ENCODE data around the gene PHF2.

The PHF2 gene

GRCh38 chr9:93576258-93577077 is at the start of gene PHF2:
Gene PHF2 (plus strand): TSS chr9:93576584. CDS start chr9:93576774, 190 bp downstream.
- peak in 6 of 51 donors; percentile 38 to 67 (median 57) for DNase-seq

GRCh38 chr9:93531374-93531773 is 45.0 kb upstream of the PHF2 start:
- no peak for DNase-seq

GRCh38 chr9:93532141-93532540 is 44.2 kb upstream of the PHF2 start:
- no peak for DNase-seq

DNA sequence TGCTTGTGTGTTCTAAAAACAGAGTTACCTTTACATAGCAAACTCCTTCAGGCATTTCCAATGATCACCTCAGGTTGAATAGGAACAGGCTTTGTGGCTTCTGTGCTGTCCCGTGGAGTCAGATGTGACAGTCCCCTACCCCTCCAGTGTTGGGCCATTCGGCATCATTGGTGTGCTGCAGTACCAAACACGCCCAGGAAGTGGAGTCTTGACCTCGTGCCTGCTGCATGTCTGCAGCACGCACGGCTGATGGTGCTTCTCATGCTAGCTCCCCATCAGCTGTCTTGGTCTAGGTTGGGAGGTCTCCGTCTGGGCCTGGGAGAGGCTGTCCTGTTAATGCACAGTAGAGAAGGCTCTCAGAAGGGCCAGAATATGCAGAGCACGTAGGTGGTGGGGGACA is 42.5 kb upstream of the PHF2 start:
- DNase-seq, result peak in 1 of 51 donors; percentile 25

DNA sequence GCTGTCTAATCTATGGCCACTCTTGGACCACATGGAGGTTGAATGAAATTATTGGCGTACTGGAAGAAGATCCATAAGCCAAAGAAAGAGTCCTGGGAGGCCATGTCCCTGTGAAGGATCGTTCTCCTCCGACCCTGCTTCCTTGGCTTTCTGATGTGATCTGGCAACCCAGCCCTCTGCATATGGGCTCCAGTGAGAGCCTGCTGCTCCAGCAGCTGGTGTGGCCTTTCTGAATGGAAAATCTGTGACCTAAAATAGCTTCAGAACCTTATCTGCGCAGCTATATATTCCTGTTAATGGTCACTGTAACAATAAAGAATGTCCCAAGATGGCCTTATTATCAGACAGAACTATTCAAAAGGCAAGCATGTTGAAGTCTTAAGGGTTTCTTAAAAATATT is 40.2 kb upstream of the PHF2 start:
- DNase-seq, result no peak

DNA sequence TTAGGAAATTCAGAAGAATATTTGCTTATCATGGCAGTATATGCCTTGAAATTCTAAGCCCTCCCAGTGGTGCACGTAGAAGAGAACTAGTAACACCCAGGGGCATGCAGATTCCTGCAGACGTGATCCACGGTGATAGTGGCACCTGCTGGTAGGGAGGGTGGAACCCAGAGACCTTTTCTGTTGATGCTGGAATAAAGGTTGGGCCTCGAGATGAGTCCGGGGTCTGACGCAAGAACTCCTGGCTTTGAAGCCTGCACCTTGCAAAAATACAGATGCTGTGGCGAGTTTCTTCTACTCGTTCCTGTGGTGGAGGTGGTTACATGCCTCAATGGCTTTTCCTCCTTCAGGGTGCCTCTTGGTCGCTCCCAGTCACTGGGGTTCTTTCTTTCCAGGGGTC is 39.5 kb upstream of the PHF2 start:
- DNase-seq, result no peak

GRCh38 chr9:93540305-93540704 is 36.1 kb upstream of the PHF2 start:
- DNase-seq, result no peak

GRCh38 chr9:93541005-93541404 is 35.4 kb upstream of the PHF2 start:
- DNase-seq, result no peak

GRCh38 chr9:93541581-93542349 is 34.6 kb upstream of the PHF2 start:
- no peak for DNase-seq

GRCh38 chr9:93543117-93543516 is 33.3 kb upstream of the PHF2 start:
- DNase-seq, result no peak

DNA sequence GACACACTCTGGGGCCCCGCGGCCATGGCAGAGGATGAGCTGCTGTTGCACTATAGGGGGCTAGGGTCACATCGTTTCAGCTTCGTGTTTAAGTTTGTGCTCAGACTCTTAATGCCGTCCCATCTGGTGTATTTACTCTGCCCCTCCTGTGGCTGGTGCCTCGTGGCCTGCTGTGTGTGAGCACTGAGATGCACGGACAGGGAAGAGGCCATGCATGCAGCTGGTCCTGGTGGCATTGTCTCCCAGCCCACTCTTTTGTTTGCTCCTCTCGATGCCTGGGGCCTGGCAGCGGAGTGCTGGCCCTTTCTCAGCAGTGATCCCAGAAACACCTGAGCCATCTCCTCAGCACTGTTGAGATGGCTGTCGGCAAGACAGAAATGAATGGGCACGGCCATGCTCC is 30.0 kb upstream of the PHF2 start:
- no peak for DNase-seq

DNA sequence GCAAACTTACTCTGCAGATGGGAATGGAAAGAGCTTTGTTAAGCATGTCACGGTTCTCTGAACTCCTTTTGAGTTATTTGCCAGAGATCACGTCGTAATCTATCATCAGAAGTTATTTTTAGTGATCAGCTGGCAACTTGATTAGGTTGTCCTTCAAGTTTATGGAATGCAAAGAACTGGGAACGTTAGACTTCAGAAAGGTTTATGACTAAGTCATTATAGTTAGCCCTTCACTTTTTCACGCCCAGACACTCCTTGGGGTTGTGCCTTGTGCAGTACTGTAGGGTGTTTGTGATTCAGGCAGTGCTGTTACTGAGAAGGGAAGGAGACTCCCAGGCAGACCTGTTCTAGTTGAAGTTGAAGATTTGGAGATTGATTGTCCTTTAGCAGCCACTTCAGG is 26.8 kb upstream of the PHF2 start:
- no peak for DNase-seq

GRCh38 chr9:93552923-93553322 is 23.5 kb upstream of the PHF2 start:
- no peak for DNase-seq

- no peak for DNase-seq
Observed at GRCh38 chr9:93555370-93555769, 21.0 kb upstream of the PHF2 start.

DNA sequence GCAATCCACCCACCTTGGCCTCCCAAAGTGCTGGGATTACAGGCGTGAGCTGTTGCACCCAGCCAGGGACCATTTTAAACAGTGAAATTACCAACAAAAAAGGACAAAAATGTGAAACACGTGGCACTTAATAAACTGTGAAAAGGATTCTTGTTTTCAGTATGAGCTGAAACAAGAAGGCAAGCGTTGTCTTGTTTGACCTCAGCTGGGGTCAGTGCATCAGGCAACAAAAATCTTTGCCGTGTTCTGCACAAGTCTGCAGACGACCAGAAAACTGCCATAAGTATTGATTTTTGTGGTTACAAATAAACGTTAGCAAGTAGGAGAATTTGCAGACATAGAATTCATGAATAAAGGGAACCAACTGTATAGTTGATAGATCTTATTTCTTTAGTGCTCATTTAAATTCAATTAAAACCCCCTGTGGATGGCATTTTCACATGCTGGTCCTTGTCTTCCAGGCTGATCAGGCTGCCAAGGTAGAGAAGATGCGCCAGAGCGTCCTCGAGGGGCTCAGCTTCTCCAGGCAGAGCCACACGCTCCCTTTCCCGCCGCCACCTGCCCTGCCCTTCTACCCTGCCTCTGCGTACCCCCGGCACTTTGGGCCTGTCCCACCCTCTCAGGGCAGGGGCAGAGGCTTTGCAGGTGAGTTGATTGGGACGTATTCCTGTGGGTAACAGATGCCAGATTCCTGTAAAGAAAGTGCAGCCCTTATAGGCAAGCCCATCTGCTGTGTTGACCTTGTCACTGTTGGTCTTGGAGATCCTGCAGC is 18.8 kb upstream of the PHF2 start:
- DNase-seq, result no peak

- DNase-seq, result no peak
Observed at GRCh38 chr9:93558503-93558902, 17.9 kb upstream of the PHF2 start.

DNA sequence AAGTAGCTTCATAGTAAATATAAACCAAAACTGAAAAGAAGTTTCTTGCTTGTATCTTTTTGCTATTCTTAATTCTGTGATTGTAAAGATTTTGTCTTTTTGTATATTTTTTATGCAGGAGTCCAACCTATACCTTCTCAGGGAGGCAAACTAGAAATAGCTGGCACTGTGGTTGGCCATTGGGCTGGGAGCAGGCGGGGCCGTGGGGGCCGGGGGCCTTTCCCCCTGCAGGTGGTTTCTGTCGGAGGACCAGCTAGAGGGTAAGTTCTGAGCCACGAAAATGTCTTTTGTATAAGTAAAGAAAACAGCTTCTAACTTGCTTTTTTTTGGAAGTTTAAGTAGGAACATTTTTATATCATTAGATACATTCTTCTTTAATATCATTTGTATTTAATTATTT is 15.4 kb upstream of the PHF2 start:
- no peak for DNase-seq

- no peak for DNase-seq
Observed at GRCh38 chr9:93562157-93562556, 14.2 kb upstream of the PHF2 start.

DNA sequence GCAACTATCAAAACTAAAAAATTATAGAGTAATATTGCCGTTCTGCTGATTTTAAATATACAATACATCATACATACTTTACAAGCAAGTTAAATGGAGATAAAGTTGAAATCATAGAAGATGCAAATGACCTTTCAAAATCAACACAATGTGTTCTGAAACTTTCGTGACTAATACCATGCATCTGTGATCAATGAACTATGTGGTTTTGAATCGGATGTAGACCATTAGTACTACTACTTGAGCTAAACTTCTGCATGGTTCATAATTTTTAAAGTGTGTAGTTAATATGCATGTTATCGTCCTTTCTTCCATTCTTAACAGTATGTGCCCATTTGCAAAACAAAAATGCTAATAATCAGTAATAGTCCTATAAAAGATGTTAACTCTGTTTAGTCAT is 11.3 kb upstream of the PHF2 start:
- DNase-seq, result no peak

- peak; percentile 75 to 100 (median 97) for DNase-seq
Observed at GRCh38 chr9:93566408-93567270, 9.7 kb upstream of the PHF2 start.
